GM18870 (cell line): ENCODE measurements around the gene INF2.

Experiments
- ATAC-seq: cut with Tn5 transposase; IDR thresholded peaks from one replicate; pipeline ENCODE4 v1.9.1; 2021; ENCODE audit warnings: moderate library complexity; ENCODE audit not compliant: unreplicated experiment

INF2 gene

GRCh38 chr14:104732931-104733681 lies 43.7 kb downstream of the INF2 start:
- no peak for ATAC-seq

DNA sequence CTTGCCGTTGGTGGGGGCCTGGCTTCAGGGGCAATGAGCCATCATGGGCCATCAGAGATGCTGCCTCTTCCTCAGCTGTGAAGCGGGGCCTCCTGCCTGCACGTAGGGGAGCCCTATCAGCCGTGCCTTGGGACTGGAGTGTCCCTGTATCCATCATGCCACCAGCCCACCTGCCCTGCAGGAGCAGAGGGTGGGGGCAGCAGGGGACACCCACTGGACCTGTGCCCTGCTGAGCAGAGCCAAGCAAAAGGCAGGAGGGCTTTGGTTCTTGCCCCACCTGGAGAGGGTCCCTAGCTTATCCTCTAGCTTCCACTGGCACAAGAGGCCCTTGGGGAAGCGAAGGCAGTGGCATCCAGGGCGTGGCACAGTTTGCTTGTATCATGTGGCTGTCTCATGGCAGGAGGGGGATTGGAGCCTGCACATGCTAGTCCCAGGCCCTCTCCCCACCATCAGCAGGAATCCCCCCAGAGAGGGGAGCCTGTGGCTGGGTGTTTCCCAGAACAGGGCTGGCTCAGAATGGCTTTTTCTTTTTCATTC lies 44.7 kb downstream of the INF2 start:
- ATAC-seq: no peak

GRCh38 chr14:104734601-104734990 lies 45.2 kb downstream of the INF2 start:
- ATAC-seq: no peak

DNA sequence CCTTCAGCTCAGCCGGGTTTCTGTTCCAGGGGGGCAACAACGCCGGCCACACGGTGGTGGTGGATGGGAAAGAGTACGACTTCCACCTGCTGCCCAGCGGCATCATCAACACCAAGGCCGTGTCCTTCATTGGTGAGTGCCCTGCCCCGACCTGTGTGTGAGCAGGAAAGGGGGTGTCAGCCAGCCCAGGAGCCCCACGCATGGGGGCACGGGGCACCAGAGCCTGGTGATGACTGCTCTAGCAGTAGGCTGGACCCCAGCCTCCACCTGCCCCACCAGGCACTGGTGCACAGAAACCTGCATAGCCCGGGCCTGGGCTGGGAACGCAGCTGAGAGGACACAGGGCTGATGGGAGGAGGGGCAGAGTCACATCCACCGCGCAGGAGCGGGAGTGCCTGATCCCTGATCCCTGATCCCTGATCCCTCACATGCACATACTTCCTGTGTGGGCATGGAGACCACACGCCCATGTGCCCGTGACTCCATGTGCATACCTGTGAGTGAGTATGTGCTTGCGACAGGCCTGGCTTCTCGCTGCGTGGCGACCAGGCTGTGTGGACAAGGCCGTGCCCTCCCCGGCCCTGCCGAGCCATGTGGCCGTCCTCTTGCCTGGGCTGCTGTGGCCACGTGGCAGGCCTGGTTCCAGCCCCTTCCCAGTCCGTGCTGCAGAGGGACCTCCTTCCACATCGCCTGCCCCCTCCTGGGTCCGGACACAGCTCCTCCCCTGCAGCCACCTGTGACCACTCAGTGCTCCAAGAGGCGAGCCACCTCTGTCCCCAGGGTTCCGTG lies 45.8 kb downstream of the INF2 start:
- ATAC-seq: no peak

DNA sequence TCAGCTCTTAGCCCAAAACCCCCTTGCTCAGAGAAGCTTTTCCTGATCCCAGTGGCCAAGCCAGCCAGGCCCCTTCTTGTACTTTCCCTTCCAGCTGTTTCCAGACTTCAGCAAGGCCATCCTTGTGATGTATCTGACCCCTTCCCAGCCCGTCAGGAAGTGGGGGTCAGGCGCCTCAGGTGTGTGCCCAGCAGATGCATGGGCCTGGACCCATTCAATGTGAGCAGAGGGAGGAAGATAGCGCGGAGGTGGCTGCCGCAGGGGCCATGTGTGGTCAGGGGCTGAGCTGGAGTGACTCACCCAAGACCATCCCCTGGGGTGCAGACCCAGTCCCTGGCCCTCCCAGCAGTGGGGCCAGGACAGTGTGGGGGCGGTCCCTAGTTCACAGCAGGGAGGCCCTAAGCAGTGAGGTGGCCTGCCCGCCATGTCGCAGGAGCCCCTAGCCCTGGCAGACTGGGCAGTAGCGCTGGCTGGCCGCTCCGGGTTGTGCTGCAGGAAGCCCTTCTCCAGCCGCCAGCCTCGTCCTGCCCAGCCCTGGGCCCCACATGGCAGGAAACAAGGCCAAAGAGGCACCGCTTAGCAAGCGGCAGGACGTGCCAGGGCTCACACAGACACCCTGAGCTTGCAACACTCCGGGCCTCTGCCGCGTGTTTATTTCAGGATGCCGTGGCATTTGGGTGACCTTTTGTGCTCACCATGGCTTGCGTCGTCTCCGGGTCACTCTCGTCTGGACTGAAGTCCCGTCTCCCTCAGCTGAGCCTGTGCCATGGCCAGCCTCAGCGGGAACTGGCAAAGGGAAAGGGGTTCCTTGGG lies 46.6 kb downstream of the INF2 start:
- ATAC-seq: no peak

GRCh38 chr14:104738375-104739019 lies 49.1 kb downstream of the INF2 start:
- ATAC-seq: no peak

DNA sequence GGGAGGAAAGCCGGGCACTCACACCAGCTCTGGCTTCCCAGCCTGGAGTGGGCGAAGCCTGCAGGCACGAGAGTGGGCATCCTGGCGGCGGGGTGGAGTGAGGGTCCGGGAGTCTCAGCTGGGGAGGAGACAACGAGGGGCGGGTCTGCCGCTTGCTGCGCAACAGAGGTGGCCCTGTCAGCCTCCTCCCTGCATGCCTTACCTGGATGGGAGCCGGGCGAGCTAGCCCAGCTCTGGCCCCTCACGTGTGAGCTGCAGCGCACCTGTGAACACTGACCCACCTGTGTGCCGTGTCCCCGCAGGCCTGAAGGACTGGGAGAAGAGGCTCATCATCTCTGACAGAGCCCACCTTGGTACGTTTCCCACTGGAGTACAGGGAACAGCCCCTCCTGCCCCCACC lies 49.6 kb downstream of the INF2 start:
- no peak for ATAC-seq

- ATAC-seq: no peak
Observed at GRCh38 chr14:104739546-104740516, 50.4 kb downstream of the INF2 start.

DNA sequence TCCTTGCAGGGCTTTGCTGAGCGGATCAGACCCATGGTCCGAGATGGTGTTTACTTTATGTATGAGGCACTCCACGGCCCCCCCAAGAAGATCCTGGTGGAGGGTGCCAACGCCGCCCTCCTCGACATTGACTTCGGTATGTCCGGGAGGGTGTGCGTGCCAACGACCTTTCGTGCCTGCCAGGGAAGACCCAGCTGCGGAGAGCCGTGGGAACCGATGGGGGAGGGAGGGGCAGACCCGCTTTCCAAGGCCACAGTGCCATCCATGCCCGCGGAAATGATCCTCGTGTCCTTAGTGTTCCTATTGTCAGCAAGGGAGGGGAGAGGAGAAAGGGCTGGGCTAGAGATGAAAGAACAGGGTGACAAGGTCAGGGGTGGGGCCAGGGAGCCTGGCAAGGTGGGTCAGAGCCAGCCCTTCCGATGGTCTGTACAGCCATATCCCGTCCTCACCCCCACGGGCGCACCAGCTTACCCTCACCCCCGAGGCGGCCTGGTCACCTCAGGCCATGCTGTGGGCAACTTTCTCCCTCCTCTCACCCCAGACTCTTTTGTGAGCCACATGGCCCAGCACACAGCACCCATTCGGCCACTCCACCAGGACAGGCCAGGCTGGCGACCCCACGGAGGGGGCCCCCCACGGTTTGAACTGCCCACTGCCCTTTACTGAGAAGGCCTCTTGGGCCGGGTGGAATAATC lies 51.8 kb downstream of the INF2 start:
- no peak for ATAC-seq

- no peak for ATAC-seq
Observed at GRCh38 chr14:104741803-104742251, 52.4 kb downstream of the INF2 start.

GRCh38 chr14:104742586-104743455 lies 53.4 kb downstream of the INF2 start:
- no peak for ATAC-seq

DNA sequence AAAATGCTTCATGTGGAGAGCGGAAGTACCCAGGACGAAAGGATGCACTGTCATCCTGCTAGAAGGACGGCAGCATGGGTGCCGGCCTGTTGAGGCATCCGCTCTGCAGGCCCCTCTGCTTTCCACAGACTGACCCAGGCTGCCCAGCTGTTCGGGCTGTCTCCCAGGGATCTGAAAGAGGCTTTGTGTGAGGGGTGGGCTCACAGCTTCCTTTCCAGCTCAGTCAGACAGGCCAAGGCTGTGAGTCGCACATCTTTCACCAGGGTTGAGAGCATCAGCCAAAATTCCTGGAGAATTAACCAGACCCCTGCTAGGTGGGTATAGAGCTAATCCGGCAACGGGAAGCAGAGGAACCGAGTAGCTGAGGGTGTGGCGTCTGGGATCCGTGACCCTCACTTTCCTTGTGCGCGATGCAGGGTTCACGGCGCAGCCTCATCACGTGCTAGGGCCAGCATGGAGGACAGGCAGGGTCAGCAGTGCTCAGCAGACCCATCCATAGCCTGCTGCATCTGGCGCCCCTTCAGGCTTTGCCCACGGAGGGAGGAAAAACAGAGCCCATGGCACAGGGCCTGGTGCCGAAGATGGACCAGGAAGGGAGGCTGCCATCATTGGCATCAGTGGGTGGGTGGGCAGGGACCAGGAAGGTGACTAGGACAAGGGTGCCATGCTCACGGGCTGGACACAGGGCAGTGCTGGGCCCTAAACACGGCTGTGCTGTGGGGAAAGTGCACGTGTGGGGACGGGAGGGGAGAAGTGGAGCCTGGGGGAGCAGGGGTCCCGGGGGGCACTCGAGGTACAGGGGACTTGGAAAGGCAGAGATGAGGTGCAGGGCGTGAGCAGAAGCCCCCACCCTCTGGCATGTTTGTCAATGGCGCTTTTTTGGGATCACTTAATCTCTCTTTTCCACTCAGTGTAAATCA lies 54.3 kb downstream of the INF2 start:
- no peak for ATAC-seq

DNA sequence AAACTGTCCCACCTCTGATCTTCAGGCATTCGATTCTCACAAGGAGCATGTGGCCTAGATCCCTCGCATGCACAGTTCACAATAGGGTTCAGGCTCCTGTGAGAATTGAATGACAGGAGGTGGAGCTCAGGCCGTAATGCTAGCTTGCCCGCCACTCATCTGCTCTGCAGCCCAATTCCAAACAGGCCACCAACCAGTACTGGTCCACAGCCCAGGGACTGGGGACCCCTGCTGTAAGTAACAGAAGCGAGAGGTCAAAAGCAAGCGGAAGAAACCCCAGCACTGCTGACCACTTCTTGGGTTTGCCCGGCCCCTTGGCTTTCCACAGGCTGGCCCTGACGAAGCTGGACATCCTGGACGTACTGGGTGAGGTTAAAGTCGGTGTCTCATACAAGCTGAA lies 55.1 kb downstream of the INF2 start:
- ATAC-seq: no peak

- no peak for ATAC-seq
Observed at GRCh38 chr14:104745431-104745830, 56.0 kb downstream of the INF2 start.

- no peak for ATAC-seq
Observed at GRCh38 chr14:104746071-104746545, 56.7 kb downstream of the INF2 start.

- ATAC-seq: no peak
Observed at GRCh38 chr14:104746934-104747481, 57.6 kb downstream of the INF2 start.
